SIG-M5 treated with dmso at 0.1 percent for 504 hours (cell line): ENCODE data around the gene C1orf198.
A peak's percentile ranks its signal among the peaks of the same experiment; 100 is the strongest.

ENCODE experiments used
- DNase-seq: peaks from one replicate; lab custom pipeline; 2025; ENCODE audit not compliant: unreplicated experiment; lab: John Stamatoyannopoulos, UW

Gene C1orf198

DNA sequence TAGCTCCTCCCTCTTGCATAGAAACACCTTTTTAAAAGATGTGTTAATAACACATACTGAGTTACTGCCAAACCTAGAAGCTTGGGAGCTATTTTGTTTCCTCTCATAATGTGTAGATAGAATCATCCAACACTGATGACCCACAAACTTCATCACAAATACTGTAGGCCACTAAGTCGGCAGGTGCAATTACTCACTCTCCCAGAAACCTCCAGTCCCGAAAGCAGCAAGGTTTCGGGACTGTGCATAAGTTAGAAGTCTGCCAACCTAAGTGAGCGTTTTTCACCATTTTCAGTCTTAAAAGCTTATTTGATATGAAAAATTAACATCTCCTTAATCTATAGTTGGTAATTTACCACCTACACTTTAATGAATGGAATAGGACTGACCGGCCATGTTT, 32.0 kb downstream of the C1orf198 start:
- DNase-seq = no peak

DNA sequence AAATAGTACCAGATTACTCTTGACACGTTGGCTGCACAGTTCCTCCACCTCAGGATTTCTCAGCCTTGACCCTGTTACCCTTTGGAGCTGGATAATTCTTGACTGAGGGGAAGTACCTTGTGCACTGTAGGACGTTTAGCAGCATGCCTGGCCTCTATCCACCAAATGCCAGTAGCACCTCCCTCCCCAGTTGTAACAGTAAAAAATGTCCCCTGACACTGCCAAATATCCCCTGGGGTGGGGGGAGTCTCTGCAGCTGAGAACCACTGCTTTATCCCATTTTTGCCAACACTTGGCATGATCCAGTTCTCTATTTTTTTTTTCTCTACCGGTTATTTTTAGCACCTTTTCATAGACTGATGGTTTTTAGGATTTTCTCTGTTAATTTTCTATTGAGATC, 34.0 kb downstream of the C1orf198 start:
- no peak for DNase-seq

DNA sequence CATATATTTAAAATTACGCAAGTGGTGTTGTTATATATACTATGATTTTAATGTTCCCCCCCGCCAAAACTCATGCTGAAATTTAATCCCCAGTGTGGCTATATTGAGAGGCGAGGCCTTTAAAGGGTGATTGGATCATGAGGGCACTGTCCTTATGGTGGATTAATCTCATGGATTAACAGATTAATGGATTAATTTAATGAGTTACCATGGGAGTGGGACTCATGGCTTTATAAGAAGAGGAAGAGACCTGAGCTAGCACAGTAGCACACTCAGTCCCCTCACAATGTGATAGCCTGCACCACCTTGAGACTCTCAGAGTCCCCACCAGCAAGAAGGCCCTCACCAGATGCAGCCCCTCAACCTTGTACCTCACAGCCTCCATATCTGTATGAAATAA, 34.8 kb downstream of the C1orf198 start:
- no peak for DNase-seq

DNA sequence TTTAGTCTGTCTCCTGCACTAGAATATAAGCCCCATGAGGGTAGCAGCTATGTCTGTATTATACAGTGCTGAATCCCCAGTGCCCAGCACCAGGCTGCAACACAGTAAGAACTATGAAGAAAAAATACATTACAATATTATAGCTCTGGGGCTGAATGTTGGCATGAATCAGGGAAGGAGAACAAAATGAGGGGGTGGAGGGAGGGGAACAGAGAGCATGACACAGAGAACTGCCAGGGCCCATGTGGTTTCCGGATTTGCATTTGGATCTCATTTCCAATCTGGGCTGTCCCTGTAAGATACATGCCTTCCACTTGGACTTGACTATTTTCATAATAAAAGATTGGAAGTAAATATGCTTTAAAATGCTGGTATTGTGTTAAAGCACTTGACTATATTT, 35.8 kb downstream of the C1orf198 start:
- no peak for DNase-seq

DNA sequence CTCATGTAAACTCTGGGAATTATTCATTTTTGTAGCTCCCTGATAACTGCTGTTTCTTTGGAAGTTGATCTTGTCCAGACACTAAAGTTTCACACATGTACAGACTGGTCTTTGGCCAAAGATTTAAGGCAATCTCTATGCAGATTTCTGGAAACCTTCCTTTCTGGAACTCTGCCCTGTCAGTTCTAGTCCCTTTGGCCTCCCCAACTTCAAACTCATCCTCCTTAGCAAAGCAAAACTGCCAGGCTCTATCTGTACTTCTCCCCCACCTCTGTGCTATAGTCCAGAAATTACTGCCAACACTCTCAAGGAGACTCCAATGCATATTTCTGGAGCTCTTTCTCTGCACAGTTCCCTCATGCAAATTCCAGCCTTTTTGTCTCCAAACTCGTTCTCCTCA, 36.5 kb downstream of the C1orf198 start:
- no peak for DNase-seq

DNA sequence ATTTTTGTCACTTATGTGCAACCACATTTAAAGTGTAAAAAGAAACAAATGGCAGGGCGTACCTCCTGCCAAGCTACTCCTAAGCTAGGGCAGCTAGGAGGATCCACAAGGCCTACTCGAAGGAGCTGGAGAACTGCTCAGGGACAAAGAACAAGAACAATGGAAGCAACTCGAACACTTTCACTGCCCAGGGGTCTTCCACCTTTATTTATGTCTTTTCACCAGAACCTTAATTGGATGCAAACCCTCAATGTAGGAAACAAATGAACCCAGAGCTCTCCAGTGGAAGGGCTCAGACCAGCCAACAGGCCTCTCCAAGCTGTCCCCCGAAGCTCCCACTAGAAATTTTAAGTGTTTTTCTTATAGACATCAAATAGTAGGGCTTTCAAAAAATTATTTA, 39.9 kb downstream of the C1orf198 start:
- DNase-seq = no peak

DNA sequence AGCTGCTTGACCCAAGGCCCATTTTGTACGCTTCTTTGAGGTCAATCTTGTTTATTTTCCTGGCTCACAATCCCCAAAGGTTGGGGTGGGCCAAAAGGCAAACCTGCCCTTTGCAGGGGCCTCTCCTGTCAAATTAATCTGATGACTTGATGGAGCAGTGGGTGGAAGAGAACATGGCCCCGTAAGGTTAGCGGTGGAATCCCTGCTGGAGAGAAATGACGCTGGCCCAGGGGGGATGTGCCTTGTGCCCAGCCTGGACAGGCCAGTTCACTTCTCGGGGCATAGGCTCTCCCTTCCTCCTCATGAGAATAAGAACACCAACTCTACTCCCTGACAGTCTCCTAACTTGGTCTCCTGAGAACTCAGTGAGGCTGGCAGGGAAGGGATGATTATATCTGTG, 40.5 kb downstream of the C1orf198 start:
- no peak for DNase-seq

DNA sequence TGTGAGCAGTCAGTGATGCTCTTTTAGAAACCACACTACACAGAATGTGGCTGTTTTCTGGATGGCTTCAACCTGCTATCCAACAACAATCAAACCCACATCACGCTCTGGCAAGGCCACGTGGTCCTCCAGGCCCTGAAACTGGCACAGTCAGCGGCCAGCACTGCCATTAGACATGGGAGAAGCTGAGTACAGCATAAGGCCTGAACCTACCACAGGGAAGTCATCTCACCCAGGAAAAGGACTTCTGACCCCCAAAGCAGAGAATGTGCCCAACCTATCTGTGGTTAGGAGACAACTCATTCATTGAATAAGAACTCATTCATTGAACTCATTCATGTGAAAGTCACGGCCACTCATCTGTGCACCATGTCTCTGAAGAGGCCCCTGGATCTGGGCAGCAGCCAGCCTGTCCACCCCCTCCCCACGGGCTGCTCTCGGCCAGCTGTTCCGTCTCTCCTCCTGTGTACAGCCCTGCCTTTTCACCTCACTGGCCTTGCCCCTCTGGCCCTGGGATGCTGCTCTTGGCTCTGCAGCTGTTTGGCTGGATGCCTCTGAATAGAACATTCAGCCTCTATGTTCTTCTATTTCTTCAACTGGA, 41.1 kb downstream of the C1orf198 start:
- DNase-seq = no peak

DNA sequence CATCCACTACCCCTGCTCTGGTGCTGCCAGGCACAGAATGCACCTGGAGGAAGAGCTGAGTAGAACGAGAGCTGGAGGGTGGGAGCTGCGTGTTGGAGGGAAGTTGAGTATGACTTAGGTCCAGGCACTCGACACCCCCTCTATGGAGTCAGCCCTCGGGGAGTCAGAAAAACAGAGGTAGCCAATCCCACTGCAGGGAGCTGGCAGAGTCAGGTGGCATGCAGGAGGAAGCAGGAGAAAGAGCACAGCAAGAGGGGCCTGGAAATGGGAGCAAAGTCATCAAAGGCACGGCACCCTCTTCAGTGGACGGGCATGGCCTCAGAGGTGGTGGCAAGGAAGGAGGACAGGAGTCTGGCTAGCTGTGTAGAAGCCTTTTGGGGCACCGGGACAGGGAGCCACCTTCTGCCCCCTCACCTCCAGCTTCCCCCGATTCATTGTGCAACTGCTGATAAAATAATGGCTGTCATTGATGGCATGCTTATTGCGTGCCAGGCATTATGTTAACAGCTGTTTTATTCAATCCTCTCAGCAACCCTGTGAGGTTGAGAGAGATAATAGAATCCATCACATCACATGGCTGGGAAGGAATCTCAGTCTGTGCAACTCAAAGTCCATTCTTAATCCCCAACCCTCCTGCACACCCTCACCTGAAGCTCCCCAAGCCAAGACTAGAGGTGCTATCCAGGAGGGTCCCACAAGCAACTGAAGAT, 42.0 kb downstream of the C1orf198 start:
- no peak for DNase-seq

DNA sequence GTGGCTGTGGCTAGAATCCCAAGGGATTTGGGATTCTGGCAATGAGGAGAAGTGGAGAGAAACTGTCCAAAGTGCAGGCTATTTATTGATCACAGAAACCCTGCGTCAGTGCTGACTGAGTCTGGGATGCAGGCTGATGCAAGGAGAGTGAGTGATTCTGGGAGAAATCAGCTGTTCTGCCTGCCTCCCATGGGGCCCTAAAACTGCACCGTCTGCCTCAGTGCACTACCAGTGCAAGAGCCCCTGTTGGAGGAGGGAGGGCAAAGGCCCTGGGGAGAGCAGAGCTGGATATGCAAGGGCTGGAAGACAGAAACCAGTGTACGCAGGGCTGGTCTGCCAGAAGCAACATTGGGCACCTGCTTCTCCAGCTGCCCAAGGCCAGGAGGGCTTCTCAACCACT, 42.6 kb downstream of the C1orf198 start:
- DNase-seq = no peak

DNA sequence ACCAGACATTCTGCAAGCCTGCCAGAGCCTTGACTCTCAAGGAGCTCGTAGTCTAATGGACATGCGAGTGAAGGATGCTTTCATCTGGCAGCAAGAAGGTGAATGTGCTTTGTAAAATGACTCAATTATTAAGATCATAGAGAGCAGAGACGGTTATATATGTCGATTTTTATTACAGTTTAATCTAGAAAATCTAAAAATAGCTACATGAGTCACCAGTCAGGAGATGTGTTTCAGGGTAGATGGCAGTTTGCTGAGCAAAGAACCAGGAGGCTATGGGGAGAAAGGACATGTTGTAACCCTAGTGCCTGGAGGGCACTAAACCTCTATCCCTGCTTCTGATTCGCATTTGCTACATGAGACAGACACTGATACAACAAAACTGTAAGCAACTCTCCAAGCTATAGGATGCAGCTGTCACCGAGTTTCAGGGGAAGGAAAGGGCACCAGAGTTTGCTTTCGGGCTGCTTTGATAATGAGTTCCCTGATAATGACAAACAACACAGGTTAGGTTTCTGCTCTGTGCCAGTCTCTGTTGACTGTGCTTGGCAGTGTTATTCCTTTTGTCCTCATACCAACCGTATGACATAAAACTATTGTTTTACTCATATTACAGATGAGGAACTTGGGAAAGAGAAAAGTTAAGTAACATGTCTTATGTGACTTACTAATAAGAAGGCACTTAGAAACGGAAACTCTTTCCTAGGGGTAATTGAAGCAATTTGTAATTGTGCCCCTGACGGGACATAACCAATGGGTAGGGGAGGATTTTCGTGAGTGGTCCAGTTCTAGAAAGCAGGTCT, 43.2 kb downstream of the C1orf198 start:
- peak; percentile 73 for DNase-seq

DNA sequence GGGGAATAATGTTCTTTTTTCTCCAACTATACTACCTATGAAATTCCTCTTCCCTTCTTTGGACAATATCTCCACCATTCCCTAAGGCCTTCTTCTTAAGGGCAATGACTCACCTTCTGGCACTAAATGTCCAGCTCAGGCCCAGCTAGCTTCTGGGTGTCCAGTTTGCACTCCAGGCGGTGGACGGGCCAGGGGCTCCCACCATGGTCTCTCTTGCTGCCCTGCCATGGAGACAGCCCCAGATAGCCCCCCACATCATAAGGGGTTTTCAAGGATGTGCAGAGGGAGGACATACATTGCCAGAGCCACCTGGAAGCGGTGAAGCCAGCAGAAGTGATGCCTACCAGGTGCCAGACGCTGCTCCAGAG, 43.8 kb downstream of the C1orf198 start:
- no peak for DNase-seq

DNA sequence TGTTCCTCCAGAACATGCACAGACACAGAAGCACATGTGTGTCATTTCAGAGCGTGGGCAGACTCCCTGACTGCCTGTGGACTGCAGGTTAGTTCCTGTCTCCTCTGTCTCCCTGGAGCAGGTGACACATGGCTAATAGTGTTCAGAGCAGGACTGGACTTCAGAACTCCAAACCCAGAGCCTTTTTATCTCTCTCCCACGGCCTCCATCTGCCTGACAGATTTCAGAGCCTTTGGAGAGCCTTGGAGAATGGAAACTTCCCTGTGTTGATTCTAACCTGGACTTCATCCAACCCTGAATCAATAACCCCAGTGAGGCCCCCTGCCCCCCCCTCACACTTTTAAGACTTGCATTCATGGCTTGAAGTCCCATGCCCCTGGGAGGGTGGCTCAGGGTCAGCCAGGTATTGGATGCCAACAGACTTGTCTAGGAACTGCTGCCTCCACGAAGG, 44.4 kb downstream of the C1orf198 start:
- DNase-seq = no peak

DNA sequence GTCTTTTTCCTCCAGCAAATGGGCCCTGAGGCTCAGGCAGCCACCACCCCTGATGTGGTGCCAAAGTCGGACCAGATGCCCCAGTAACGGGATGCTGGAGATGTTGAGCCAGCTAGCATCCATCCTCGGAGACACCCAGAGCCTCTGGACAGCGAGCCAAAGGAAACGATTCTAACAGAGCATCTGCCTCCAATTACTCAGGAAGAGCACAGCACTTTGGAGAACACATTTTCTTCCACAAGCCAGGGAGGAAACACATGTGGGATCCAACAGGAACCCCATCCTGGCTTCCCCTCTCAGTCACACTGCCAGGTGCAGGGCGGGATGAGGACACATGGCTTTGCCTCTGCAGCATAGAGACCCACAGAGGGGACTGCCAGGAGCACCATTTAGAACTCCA, 44.9 kb downstream of the C1orf198 start:
- DNase-seq = no peak

DNA sequence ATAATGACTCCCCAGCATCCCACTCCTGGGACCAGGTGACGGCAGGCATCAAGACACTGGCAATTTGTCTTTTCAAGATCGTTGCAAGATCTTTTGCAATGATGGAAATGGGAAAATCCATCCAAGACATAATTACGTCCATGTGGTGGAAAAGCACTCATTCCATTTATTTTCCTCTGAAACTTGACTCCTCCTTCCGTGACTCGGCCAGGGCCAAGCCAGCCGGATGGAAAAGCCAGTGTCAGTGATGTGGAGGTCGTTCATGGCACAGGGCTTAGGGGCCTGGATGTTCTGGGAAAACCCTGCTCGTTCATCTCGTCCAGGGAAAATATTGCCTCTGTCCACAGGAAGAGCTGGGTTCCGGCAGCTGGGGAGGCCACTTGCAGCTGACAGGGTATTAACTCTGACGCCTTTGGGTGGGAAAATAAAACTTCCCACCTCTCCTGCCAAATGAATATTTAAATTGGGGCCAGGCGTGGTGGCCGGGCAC, 46.2 kb downstream of the C1orf198 start:
- DNase-seq = no peak

DNA sequence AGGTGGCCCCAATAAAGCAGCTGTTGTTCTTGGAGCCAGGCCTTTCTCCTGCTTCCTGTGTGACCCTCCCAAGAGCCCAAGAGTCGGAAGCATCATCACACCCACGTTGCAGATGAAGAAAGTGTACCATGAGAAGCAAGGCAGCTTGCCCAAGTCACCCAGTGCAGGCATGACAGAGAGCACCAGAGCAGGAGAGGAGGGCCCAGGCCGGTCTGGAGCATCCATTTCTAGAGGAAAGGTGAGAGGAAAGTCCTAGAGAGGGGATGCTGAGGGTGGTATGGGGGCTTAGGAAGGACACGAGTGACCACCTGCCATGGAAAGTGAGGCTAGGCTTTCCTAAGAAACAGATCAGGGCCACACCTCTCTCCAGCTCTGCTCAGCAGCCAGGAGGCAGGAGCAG, 47.0 kb downstream of the C1orf198 start:
- no peak for DNase-seq

DNA sequence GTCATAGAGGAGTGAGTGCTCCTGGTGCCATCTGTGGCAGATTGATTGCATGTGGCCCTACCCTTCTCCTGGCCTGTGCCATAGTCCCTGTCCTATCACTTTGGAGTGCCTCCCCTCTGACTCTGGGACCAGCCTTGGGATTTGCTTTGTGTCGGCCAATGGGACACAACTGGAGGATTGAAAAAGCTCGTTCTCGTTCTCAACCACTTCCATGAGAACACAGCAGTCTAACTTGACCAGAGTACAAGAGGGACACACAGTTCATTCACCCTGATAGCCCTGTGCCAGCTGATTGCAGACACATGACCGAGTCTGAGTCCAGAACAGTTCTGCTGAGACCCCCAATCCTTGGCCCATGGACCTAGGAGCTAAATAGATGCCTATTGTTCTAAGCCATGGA, 47.8 kb downstream of the C1orf198 start:
- DNase-seq = no peak

DNA sequence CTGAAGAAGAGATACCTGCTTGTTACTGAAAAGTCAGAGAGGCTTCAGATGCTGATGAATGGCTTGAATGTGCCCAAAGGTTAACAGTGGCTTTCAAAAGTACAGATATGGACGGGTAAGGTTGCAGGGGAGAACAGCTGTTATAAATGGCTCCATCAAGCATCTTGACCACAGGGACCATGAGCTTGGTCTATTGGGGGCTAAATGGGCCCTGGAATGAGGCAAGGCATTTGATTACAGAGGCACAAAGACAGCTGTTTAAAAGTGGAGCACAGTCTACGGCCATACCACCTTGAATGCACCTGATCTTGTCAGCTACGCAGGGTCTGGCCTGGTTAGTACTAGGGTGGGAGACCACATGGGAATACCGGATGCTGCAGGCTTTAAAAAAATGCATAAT, 48.3 kb downstream of the C1orf198 start:
- no peak for DNase-seq

DNA sequence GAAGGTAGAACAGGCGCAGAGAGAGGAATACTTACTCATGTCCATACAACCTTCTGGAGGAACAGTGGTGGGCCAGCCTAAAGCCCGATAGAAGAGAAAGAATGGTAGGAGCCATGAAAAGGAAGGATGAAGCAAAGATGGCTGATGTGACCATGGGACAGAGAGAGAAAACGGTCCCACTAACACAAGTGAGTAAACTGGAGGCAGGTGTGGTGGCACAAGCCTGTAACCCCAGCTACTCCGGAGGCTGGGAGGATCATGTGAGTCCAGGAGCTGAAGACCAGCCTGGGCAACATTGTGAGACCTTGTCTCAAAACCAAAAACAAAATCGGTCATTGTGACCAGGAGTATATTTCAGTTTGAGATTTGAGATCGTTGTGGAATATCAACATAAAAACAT, 49.4 kb downstream of the C1orf198 start:
- DNase-seq = no peak

DNA sequence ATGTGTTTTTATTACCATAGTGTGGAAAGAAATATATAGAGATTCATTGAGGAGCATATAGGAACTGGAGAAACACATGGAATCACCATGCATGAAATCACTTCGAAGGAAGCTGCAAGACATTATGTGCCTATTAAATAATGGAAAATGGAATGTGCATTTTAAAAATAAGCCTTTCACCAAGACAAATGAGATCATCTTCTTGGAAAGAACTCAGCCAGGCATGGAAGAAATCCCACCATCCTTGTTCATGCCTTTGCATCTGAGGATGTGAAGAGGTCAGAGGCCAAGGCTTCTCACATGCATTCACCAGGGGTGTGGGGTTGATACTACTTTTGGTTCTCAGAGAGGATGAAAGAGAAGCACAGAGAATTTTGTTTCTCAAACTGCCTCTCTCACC, 50.0 kb downstream of the C1orf198 start:
- DNase-seq = no peak

DNA sequence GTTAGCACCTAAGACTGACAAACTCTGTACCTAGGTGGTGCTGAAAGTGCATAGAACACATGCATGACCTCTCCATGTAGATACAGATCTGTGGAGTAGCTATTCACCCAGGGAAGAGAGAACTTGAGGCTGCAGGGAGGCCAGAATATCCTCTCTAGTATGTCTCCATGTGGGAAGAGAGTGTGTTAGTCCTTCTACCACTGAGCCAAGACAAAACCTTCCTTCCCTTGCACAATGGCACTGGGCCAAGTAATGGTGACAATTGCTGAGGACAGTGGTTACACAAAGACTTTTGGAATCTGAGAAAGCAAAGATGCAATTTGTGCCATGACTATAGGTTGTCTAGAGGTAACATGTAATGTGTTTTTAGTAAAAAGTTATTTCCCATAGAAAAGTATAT, 52.3 kb downstream of the C1orf198 start:
- DNase-seq = no peak
